Measurements from ENCODE around the gene OSBPL10. TPM values are rescaled to one million over a fixed set of nuclear protein-coding genes. Genes with fewer than 3 reads are reported as not detected.
"Not testable (repeated sequence)": the region's sequence is repeated elsewhere in the genome, so short reads cannot be mapped to it uniquely, and the experiment has no call there.

The OSBPL10 gene
- polyA plus RNA-seq, 1 donor, result 12.4 TPM

GRCh38 chr3:31695280-31696008 is 285.6 kb downstream of the OSBPL10 start:
- Histone ChIP-seq H3K27ac (ENCODE audit: low read length) (no peak overlapping the region), H3K9me3 (ENCODE audit: control insufficient read depth, low read depth, low read length) (no peaks in the 10 kb centered on the region), H3K4me3 (ENCODE audit: low read length) (no peak overlapping the region), H3K4me1 (ENCODE audit: control insufficient read depth, insufficient read depth, low read length) (no peaks in the 10 kb centered on the region), H3K36me3 (ENCODE audit: control insufficient read depth, insufficient read depth, low read length) (peaks cover 13% of the 10 kb centered on the region), H3K27me3 (ENCODE audit: control insufficient read depth, insufficient read depth, low read length) (no peaks in the 10 kb centered on the region)
- no CpG with 5 or more reads among the region's 2 CpGs for WGBS (ENCODE audit: insufficient coverage, low lambda C conversion rate)
- DNase-seq, result no peak

- no peak for DNase-seq
These were observed 287.7 kb downstream of the OSBPL10 start for GRCh38 chr3:31693346-31693745.

GRCh38 chr3:31692751-31693150 is 288.3 kb downstream of the OSBPL10 start:
- peaks cover 4% of the 10 kb centered on the region for H3K9me3 ChIP-seq (ENCODE audit: control insufficient read depth, low read depth, low read length)
- H3K4me1 ChIP-seq (ENCODE audit: control insufficient read depth, insufficient read depth, low read length), result no peaks in the 10 kb centered on the region
- WGBS (ENCODE audit: insufficient coverage, low lambda C conversion rate), result no CpG with 5 or more reads among the region's 5 CpGs
- H3K27me3 ChIP-seq (ENCODE audit: control insufficient read depth, insufficient read depth, low read length), result no peaks in the 10 kb centered on the region
- no peak overlapping the region for H3K27ac ChIP-seq (ENCODE audit: low read length)
- no peak for DNase-seq
- peaks cover 5% of the 10 kb centered on the region for H3K36me3 ChIP-seq (ENCODE audit: control insufficient read depth, insufficient read depth, low read length)
- H3K4me3 ChIP-seq (ENCODE audit: low read length), result no peak overlapping the region

More at GRCh38 chr3:31693346-31693745, 287.7 kb downstream of the OSBPL10 start:
- no peaks in the 10 kb centered on the region for H3K4me1 ChIP-seq (ENCODE audit: control insufficient read depth, insufficient read depth, low read length)
- H3K27ac ChIP-seq (ENCODE audit: low read length), result no peak overlapping the region
- peaks cover 4% of the 10 kb centered on the region for H3K9me3 ChIP-seq (ENCODE audit: control insufficient read depth, low read depth, low read length)
- WGBS (ENCODE audit: insufficient coverage, low lambda C conversion rate), result 60% methylated on average over 2 of the region's 5 CpGs
- H3K27me3 ChIP-seq (ENCODE audit: control insufficient read depth, insufficient read depth, low read length), result no peaks in the 10 kb centered on the region
- no peak overlapping the region for H3K4me3 ChIP-seq (ENCODE audit: low read length)
- H3K36me3 ChIP-seq (ENCODE audit: control insufficient read depth, insufficient read depth, low read length), result peaks cover 5% of the 10 kb centered on the region

- Histone ChIP-seq H3K27ac (ENCODE audit: low read length) (no peak overlapping the region), H3K4me3 (ENCODE audit: low read length) (no peak overlapping the region)
- 100% methylated on average over 1 of the region's 3 CpGs for WGBS (ENCODE audit: insufficient coverage, low lambda C conversion rate)
These were observed 290.3 kb downstream of the OSBPL10 start for GRCh38 chr3:31690771-31691170.

GRCh38 chr3:31689523-31689922 is 291.5 kb downstream of the OSBPL10 start:
- not testable (repeated sequence) for H3K27ac ChIP-seq (ENCODE audit: low read length); H3K4me1 ChIP-seq (ENCODE audit: control insufficient read depth, insufficient read depth, low read length); H3K36me3 ChIP-seq (ENCODE audit: control insufficient read depth, insufficient read depth, low read length); H3K4me3 ChIP-seq (ENCODE audit: low read length); DNase-seq; H3K27me3 ChIP-seq (ENCODE audit: control insufficient read depth, insufficient read depth, low read length); H3K9me3 ChIP-seq (ENCODE audit: control insufficient read depth, low read depth, low read length)
- 100% methylated on average over 1 of the region's 4 CpGs for WGBS (ENCODE audit: insufficient coverage, low lambda C conversion rate)

More at GRCh38 chr3:31690771-31691170, 290.3 kb downstream of the OSBPL10 start:
- Histone ChIP-seq H3K36me3 (ENCODE audit: control insufficient read depth, insufficient read depth, low read length) (peaks cover 7% of the 10 kb centered on the region), H3K4me1 (ENCODE audit: control insufficient read depth, insufficient read depth, low read length) (no peaks in the 10 kb centered on the region), H3K9me3 (ENCODE audit: control insufficient read depth, low read depth, low read length) (peaks cover 4% of the 10 kb centered on the region), H3K27me3 (ENCODE audit: control insufficient read depth, insufficient read depth, low read length) (no peaks in the 10 kb centered on the region)
- no peak for DNase-seq

- DNase-seq, result no peak
- WGBS (ENCODE audit: insufficient coverage, low lambda C conversion rate), result 80% methylated on average over 1 of the region's 1 CpG
- H3K27ac ChIP-seq (ENCODE audit: low read length), result no peak overlapping the region
These were observed 292.1 kb downstream of the OSBPL10 start for GRCh38 chr3:31688984-31689383.

GRCh38 chr3:31687020-31687802 is 293.9 kb downstream of the OSBPL10 start:
- Histone ChIP-seq H3K9me3 (ENCODE audit: control insufficient read depth, low read depth, low read length) (peaks cover 4% of the 10 kb centered on the region), H3K27ac (ENCODE audit: low read length) (no peak overlapping the region), H3K4me1 (ENCODE audit: control insufficient read depth, insufficient read depth, low read length) (no peaks in the 10 kb centered on the region), H3K36me3 (ENCODE audit: control insufficient read depth, insufficient read depth, low read length) (peaks cover 20% of the 10 kb centered on the region), H3K27me3 (ENCODE audit: control insufficient read depth, insufficient read depth, low read length) (no peaks in the 10 kb centered on the region), H3K4me3 (ENCODE audit: low read length) (no peak overlapping the region)
- no peak for DNase-seq
- WGBS (ENCODE audit: insufficient coverage, low lambda C conversion rate), result 79% methylated on average over 2 of the region's 6 CpGs

More at GRCh38 chr3:31688984-31689383, 292.1 kb downstream of the OSBPL10 start:
- no peaks in the 10 kb centered on the region for H3K4me1 ChIP-seq (ENCODE audit: control insufficient read depth, insufficient read depth, low read length)
- H3K4me3 ChIP-seq (ENCODE audit: low read length), result no peak overlapping the region
- peaks cover 9% of the 10 kb centered on the region for H3K36me3 ChIP-seq (ENCODE audit: control insufficient read depth, insufficient read depth, low read length)
- no peaks in the 10 kb centered on the region for H3K27me3 ChIP-seq (ENCODE audit: control insufficient read depth, insufficient read depth, low read length)
- H3K9me3 ChIP-seq (ENCODE audit: control insufficient read depth, low read depth, low read length), result peaks cover 4% of the 10 kb centered on the region

- Histone ChIP-seq H3K4me1 (ENCODE audit: control insufficient read depth, insufficient read depth, low read length) (no peaks in the 10 kb centered on the region), H3K27me3 (ENCODE audit: control insufficient read depth, insufficient read depth, low read length) (no peaks in the 10 kb centered on the region), H3K4me3 (ENCODE audit: low read length) (no peak overlapping the region), H3K27ac (ENCODE audit: low read length) (no peak overlapping the region), H3K36me3 (ENCODE audit: control insufficient read depth, insufficient read depth, low read length) (peaks cover 16% of the 10 kb centered on the region), H3K9me3 (ENCODE audit: control insufficient read depth, low read depth, low read length) (no peaks in the 10 kb centered on the region)
- DNase-seq, result no peak
- no CpG with 5 or more reads among the region's 10 CpGs for WGBS (ENCODE audit: insufficient coverage, low lambda C conversion rate)
These were observed 300.8 kb downstream of the OSBPL10 start for GRCh38 chr3:31680072-31680870.

GRCh38 chr3:31676556-31676955 is 304.5 kb downstream of the OSBPL10 start:
- Histone ChIP-seq H3K4me1 (ENCODE audit: control insufficient read depth, insufficient read depth, low read length) (no peaks in the 10 kb centered on the region), H3K4me3 (ENCODE audit: low read length) (no peak overlapping the region), H3K27ac (ENCODE audit: low read length) (no peak overlapping the region), H3K36me3 (ENCODE audit: control insufficient read depth, insufficient read depth, low read length) (peaks cover 1% of the 10 kb centered on the region), H3K27me3 (ENCODE audit: control insufficient read depth, insufficient read depth, low read length) (no peaks in the 10 kb centered on the region), H3K9me3 (ENCODE audit: control insufficient read depth, low read depth, low read length) (no peaks in the 10 kb centered on the region)
- WGBS (ENCODE audit: insufficient coverage, low lambda C conversion rate), result no CpG with 5 or more reads among the region's 8 CpGs
- DNase-seq, result no peak

GRCh38 chr3:31673950-31674349 is 307.1 kb downstream of the OSBPL10 start:
- no CpG with 5 or more reads among the region's 1 CpG for WGBS (ENCODE audit: insufficient coverage, low lambda C conversion rate)
- Histone ChIP-seq H3K27me3 (ENCODE audit: control insufficient read depth, insufficient read depth, low read length) (no peaks in the 10 kb centered on the region), H3K36me3 (ENCODE audit: control insufficient read depth, insufficient read depth, low read length) (no peaks in the 10 kb centered on the region), H3K4me3 (ENCODE audit: low read length) (no peak overlapping the region), H3K9me3 (ENCODE audit: control insufficient read depth, low read depth, low read length) (no peaks in the 10 kb centered on the region), H3K27ac (ENCODE audit: low read length) (no peak overlapping the region), H3K4me1 (ENCODE audit: control insufficient read depth, insufficient read depth, low read length) (peaks cover 5% of the 10 kb centered on the region)
- DNase-seq, result no peak

All from large intestine (tissue), 3 donors.